HepG2 (cell line): ENCODE measurements around the gene KIAA0825. TPM values are rescaled to one million over a fixed set of nuclear protein-coding genes. Genes with fewer than 3 reads are reported as not detected.

Experiments used
- ATAC-seq: fragments of 200-7000 bp; cut with Tn5 transposase; 3 replicates; pipeline ENCODE4 v1.9.1; 2020; ENCODE audit warnings: mild to moderate bottlenecking, moderate library complexity
- BruUV-seq: library from RNA; stranded (reverse); fragments of 400-500 nt; replicated peaks from 2 replicates; lab custom pipeline; 2021; lab: Mats Ljungman, UMichigan
- CTCF ChIA-PET: fragments of 300-600 bp; formaldehyde crosslinking; extraction: SDS; loops from one replicate; lab custom pipeline; 2021; ENCODE audit warnings: low total read pairs, inconsistent platforms, low intra/inter-chr PET ratio; lab: Yijun Ruan, JAX
- POLR2A ChIA-PET: fragments of 350-600 bp; sonication (Branson Sonifier 250); formaldehyde crosslinking; loops from one replicate; lab custom pipeline; 2020; ENCODE audit warnings: antibody characterized with exemption, inconsistent platforms; lab: Yijun Ruan, JAX
- DNase-seq: peaks from one replicate; pipeline ENCODE4 v3.0.0-alpha.2; 2015; ENCODE audit warnings: low spot score
- FAIRE-seq: peaks from 3 replicates; lab custom pipeline; 2011; peaks lifted over from hg19 to GRCh38; lab: Jason Lieb, UNC
- H2AFZ ChIP-seq: one replicate; pipeline ENCODE4 v1.6.1; 2011; ENCODE audit warnings: low read length, inconsistent platforms
- H3K27ac ChIP-seq: fragments of 300-600 bp; 3 replicates; pipeline ENCODE4 v1.8.0; 2011; ENCODE audit warnings: mixed run types, mild to moderate bottlenecking, mixed read lengths, low read length, inconsistent platforms; ENCODE audit not compliant: insufficient read depth; ENCODE audit errors: extremely low read length
- H3K27me3 ChIP-seq, 2 experiments: fragments of 200-600 bp in 1 of 2; 2 replicates in 1 of 2; 3 replicates in 1 of 2; pipeline versions ENCODE4 v1.6.0 to v1.8.0; 2011; ENCODE audit warnings: low read length in 2 of 2, mild to moderate bottlenecking in 2 of 2, moderate library complexity in 2 of 2, inconsistent platforms in 1 of 2; ENCODE audit not compliant: insufficient read depth in 2 of 2, control insufficient read depth in 1 of 2
- H3K36me3 ChIP-seq, 2 experiments: fragments of 200-600 bp in 1 of 2; replicated peaks in 1 of 2; 2 replicates in 1 of 2; 3 replicates in 1 of 2; pipeline versions ENCODE4 v1.5.1 to v1.8.0; 2011; ENCODE audit warnings: low read length in 2 of 2, inconsistent platforms in 1 of 2; ENCODE audit not compliant: insufficient read depth in 2 of 2, control insufficient read depth in 1 of 2
- H3K4me1 ChIP-seq: 2 replicates; pipeline ENCODE4 v1.5.1; 2012; ENCODE audit warnings: low read length, inconsistent platforms; ENCODE audit not compliant: insufficient read depth
- H3K4me2 ChIP-seq: 2 replicates; pipeline ENCODE4 v1.6.0; 2011; ENCODE audit warnings: low read depth, low read length, inconsistent platforms
- H3K4me3 ChIP-seq, 3 experiments: fragments of 200-600 bp in 1 of 3; sonication (generic), shearing (Covaris generic) in 1 of 3; replicated peaks in 1 of 3; 2 replicates each; pipeline ENCODE4 v1.5.1; 2011 to 2016; ENCODE audit warnings: low read length in 3 of 3, inconsistent platforms in 2 of 3, low read depth in 2 of 3, mild to moderate bottlenecking in 2 of 3, control low read depth in 1 of 3, mixed read lengths in 1 of 3; ENCODE audit not compliant: insufficient read depth in 1 of 3
- H3K79me2 ChIP-seq: one replicate; pipeline ENCODE4 v1.6.1; 2011; ENCODE audit warnings: low read length, inconsistent platforms; ENCODE audit not compliant: insufficient read depth
- H3K9ac ChIP-seq: 2 replicates; pipeline ENCODE4 v1.6.0; 2011; ENCODE audit warnings: mild to moderate bottlenecking, low read depth, low read length, inconsistent platforms; ENCODE audit not compliant: insufficient read depth
- H3K9me3 ChIP-seq: 2 replicates; pipeline ENCODE4 v1.5.1; 2012; ENCODE audit warnings: mild to moderate bottlenecking, low read length
- H4K20me1 ChIP-seq: 2 replicates; pipeline ENCODE4 v1.6.0; 2011; ENCODE audit warnings: inconsistent platforms, mild to moderate bottlenecking, low read length, moderate library complexity; ENCODE audit not compliant: insufficient read depth
- ATRX ChIP-seq: sonication (generic); formaldehyde crosslinking; IDR thresholded peaks from 2 replicates; pipeline ENCODE4 v1.4.0; 2020; ENCODE audit warnings: missing genetic modification reagents, borderline replicate concordance
- CHCHD3 ChIP-seq: sonication (generic); formaldehyde crosslinking; IDR thresholded peaks from 2 replicates; pipeline ENCODE4 v1.8.0; 2022; ENCODE audit warnings: mild to moderate bottlenecking, missing genetic modification reagents, moderate library complexity
- DMAP1 ChIP-seq: IDR thresholded peaks from 2 replicates; pipeline ENCODE4 v1.6.1; 2016
- KAT8 ChIP-seq: IDR thresholded peaks from 2 replicates; pipeline ENCODE4 v1.6.1; 2016; ENCODE audit warnings: missing genetic modification reagents, missing compliant biosample characterization
- NPAS2 ChIP-seq: sonication (generic); formaldehyde crosslinking; IDR thresholded peaks from 2 replicates; pipeline ENCODE4 v1.8.0; 2022; ENCODE audit warnings: mild to moderate bottlenecking, missing genetic modification reagents, borderline replicate concordance
- ZFP62 ChIP-seq: sonication (generic); formaldehyde crosslinking; IDR thresholded peaks from 2 replicates; pipeline ENCODE4 v1.4.0; 2020; ENCODE audit warnings: missing genetic modification reagents
- ZNF607 ChIP-seq: sonication (generic); formaldehyde crosslinking; IDR thresholded peaks from 2 replicates; pipeline ENCODE4 v1.5.1; 2020; ENCODE audit warnings: missing genetic modification reagents, mild to moderate bottlenecking, borderline replicate concordance
- WGBS: methylation state at CpG from one replicate; pipeline ENCODE4 v1.1.6; 2017; ENCODE audit warnings: low lambda C conversion rate; 5-methylcytosine and 5-hydroxymethylcytosine counted together
- in situ Hi-C: cut with HindIII; loops from 2 replicates; pipeline ENCODE4 v1.10.0; 2017; ENCODE audit warnings: low pct_unique_long_range_greater_than_20kb; ENCODE audit not compliant: extremely low pct_ligation_motif_present
- intact Hi-C: fragments of 100-400 bp; cut with micrococcal nuclease; formaldehyde crosslinking; loops from one replicate; pipeline ENCODE4 v1.10.0; 2022; ENCODE audit not compliant: unreplicated experiment
- polyA plus RNA-seq, 8 experiments: library from polyadenylated mRNA; depleted of rRNA in 3 of 8; stranded (reverse) in 7 of 8; unstranded in 1 of 8; fragments of >200 nt; fragmentation: Illumina TruSeq in 4 of 8; extraction: Trizol in 4 of 8; gene quantifications; 2 replicates each; pipeline versions ENCODE4 v1.2.1 to v1.2.3, GENCODE V29; 2011 to 2016; ENCODE audit warnings: low read depth in 4 of 8, missing spikeins in 1 of 8, mixed read lengths in 1 of 8; ENCODE audit not compliant: insufficient read depth in 1 of 8
- total RNA-seq, 5 experiments: library from RNA; depleted of rRNA; stranded (reverse); fragments of >200 nt; fragmentation: Illumina TruSeq; extraction: Trizol; gene quantifications; 2 replicates each; pipeline ENCODE4 v1.2.3, GENCODE V29; 2016; ENCODE audit warnings: low read depth in 1 of 5
- TF ChIP-seq, protein P1 (sequence below): sonication (generic); formaldehyde crosslinking; IDR thresholded peaks from 2 replicates; pipeline ENCODE4 v1.4.0; 2020; ENCODE audit warnings: mild to moderate bottlenecking, missing genetic modification reagents
- TF ChIP-seq, protein P2 (sequence below): sonication (generic); formaldehyde crosslinking; IDR thresholded peaks from 2 replicates; pipeline ENCODE4 v1.5.0; 2020; ENCODE audit warnings: mild to moderate bottlenecking, missing genetic modification reagents

Gene KIAA0825
- total and polyA plus RNA-seq, 2 of the 13 experiments (the other 11 are each of a cell fraction or from before 2014, with no cell fraction given) = 0.05 to 0.51 TPM

GRCh38 chr5:94442991-94443390, 175.4 kb downstream of the KIAA0825 start:
- H3K27me3 ChIP-seq = no peaks in the 10 kb centered on the region
- ChIA-PET CTCF (no interaction called here), POLR2A (no interaction called here)
- H4K20me1 ChIP-seq = no peaks in the 10 kb centered on the region
- H3K4me1 ChIP-seq = no peaks in the 10 kb centered on the region
- H3K9me3 ChIP-seq = no peaks in the 10 kb centered on the region
- H3K79me2 ChIP-seq = no peaks in the 10 kb centered on the region
- no peak overlapping the region for H3K4me3 ChIP-seq
- no TSS peak for BruUV-seq
- no peak overlapping the region for H3K9ac ChIP-seq
- in situ Hi-C loops (no loop called here), intact Hi-C loops (no loop called here)
- WGBS = 3% methylated on average over 2 of the region's 2 CpGs
- H3K36me3 ChIP-seq = no peaks in the 10 kb centered on the region
- H2AFZ ChIP-seq = no peak overlapping the region
- TF ChIP-seq KAT8 (CRISPR knock-in tag) (no peak), CHCHD3 (no peak), DMAP1 (CRISPR knock-in tag) (no peak), ZNF607 (no peak), NPAS2 (CRISPR knock-in tag) (no peak), ATRX (CRISPR knock-in tag) (no peak), ZFP62 (no peak)
- TF ChIP-seq, protein P1, sequence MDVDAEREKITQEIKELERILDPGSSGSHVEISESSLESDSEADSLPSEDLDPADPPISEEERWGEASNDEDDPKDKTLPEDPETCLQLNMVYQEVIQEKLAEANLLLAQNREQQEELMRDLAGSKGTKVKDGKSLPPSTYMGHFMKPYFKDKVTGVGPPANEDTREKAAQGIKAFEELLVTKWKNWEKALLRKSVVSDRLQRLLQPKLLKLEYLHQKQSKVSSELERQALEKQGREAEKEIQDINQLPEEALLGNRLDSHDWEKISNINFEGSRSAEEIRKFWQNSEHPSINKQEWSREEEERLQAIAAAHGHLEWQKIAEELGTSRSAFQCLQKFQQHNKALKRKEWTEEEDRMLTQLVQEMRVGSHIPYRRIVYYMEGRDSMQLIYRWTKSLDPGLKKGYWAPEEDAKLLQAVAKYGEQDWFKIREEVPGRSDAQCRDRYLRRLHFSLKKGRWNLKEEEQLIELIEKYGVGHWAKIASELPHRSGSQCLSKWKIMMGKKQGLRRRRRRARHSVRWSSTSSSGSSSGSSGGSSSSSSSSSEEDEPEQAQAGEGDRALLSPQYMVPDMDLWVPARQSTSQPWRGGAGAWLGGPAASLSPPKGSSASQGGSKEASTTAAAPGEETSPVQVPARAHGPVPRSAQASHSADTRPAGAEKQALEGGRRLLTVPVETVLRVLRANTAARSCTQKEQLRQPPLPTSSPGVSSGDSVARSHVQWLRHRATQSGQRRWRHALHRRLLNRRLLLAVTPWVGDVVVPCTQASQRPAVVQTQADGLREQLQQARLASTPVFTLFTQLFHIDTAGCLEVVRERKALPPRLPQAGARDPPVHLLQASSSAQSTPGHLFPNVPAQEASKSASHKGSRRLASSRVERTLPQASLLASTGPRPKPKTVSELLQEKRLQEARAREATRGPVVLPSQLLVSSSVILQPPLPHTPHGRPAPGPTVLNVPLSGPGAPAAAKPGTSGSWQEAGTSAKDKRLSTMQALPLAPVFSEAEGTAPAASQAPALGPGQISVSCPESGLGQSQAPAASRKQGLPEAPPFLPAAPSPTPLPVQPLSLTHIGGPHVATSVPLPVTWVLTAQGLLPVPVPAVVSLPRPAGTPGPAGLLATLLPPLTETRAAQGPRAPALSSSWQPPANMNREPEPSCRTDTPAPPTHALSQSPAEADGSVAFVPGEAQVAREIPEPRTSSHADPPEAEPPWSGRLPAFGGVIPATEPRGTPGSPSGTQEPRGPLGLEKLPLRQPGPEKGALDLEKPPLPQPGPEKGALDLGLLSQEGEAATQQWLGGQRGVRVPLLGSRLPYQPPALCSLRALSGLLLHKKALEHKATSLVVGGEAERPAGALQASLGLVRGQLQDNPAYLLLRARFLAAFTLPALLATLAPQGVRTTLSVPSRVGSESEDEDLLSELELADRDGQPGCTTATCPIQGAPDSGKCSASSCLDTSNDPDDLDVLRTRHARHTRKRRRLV = no peak
- TF ChIP-seq, protein P2, sequence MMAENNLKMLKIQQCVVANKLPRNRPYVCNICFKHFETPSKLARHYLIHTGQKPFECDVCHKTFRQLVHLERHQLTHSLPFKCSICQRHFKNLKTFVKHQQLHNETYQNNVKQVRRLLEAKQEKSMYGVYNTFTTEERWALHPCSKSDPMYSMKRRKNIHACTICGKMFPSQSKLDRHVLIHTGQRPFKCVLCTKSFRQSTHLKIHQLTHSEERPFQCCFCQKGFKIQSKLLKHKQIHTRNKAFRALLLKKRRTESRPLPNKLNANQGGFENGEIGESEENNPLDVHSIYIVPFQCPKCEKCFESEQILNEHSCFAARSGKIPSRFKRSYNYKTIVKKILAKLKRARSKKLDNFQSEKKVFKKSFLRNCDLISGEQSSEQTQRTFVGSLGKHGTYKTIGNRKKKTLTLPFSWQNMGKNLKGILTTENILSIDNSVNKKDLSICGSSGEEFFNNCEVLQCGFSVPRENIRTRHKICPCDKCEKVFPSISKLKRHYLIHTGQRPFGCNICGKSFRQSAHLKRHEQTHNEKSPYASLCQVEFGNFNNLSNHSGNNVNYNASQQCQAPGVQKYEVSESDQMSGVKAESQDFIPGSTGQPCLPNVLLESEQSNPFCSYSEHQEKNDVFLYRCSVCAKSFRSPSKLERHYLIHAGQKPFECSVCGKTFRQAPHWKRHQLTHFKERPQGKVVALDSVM (CRISPR knock-in tag) = no peak
- no peak overlapping the region for H3K27ac ChIP-seq
- FAIRE-seq = no peak
- no peak for ATAC-seq
- no peak for DNase-seq
- no peak overlapping the region for H3K4me2 ChIP-seq
